Suprapubic skin (tissue), 4 donors: Measurements from ENCODE around the gene CCDC85A. TPM values are rescaled to one million over a fixed set of nuclear protein-coding genes. Genes with fewer than 3 reads are reported as not detected.

Experiments used
- DNase-seq, 2 donors: peaks; one replicate each; pipeline ENCODE4 v3.0.0-alpha.2; 2019; ENCODE audit warnings: low spot score in 2 of 2
- H3K27ac ChIP-seq: fragments of 200-600 bp; sonication (generic); one replicate; pipeline ENCODE4 v1.5.1; 2019
- H3K27me3 ChIP-seq: fragments of 200-600 bp; sonication (generic); one replicate; pipeline ENCODE4 v1.5.1; 2019
- H3K36me3 ChIP-seq: fragments of 200-600 bp; sonication (generic); one replicate; pipeline ENCODE4 v1.5.1; 2019
- H3K4me1 ChIP-seq: fragments of 200-600 bp; sonication (generic); one replicate; pipeline ENCODE4 v1.5.1; 2019
- H3K4me3 ChIP-seq: fragments of 200-600 bp; sonication (generic); one replicate; pipeline ENCODE4 v1.5.1; 2019; ENCODE audit warnings: mild to moderate bottlenecking
- H3K9me3 ChIP-seq: fragments of 200-600 bp; sonication (generic); one replicate; pipeline ENCODE4 v1.5.1; 2019
- CTCF ChIP-seq, 2 donors: fragments of 200-600 bp in 1 of 2; fragments of 450-650 bp in 1 of 2; sonication (generic) in 1 of 2; IDR thresholded peaks; one replicate each; pipeline ENCODE4 v1.5.1; 2016 to 2019; ENCODE audit warnings: antibody characterized with exemption in 2 of 2, mild to moderate bottlenecking in 1 of 2, moderate library complexity in 1 of 2
- EP300 ChIP-seq: sonication (generic); formaldehyde crosslinking; IDR thresholded peaks from one replicate; pipeline ENCODE4 v1.6.1; 2017; ENCODE audit warnings: antibody characterized with exemption
- POLR2A ChIP-seq, 2 donors: fragments of 450-650 bp; IDR thresholded peaks; one replicate each; pipeline ENCODE4 v1.6.1; 2017; ENCODE audit warnings: antibody characterized with exemption in 2 of 2, mild to moderate bottlenecking in 2 of 2, moderate library complexity in 2 of 2
- POLR2AphosphoS5 ChIP-seq, 3 donors: sonication (generic); formaldehyde crosslinking; IDR thresholded peaks; one replicate each; pipeline ENCODE4 v1.6.1; 2017; ENCODE audit warnings: antibody characterized with exemption in 3 of 3
- WGBS: methylation state at CpG from one replicate; pipeline ENCODE4 v1.1.5; 2018; 5-methylcytosine and 5-hydroxymethylcytosine counted together
- total RNA-seq, 4 donors: library from RNA; depleted of rRNA; stranded (reverse); fragments of >200 nt; gene quantifications; one replicate each; pipeline ENCODE4 v1.1.0, GENCODE V29; 2016

CCDC85A gene
- total RNA-seq, 4 donors from 2014 or later: 1.9 to 3.2 (median 2.5) TPM

- whole genome bisulfite sequencing: 86% methylated on average over 2 of the region's 2 CpGs
These were observed 103.1 kb downstream of the CCDC85A start for GRCh38 chr2:56286936-56287335.

GRCh38 chr2:56287508-56287907 lies 103.7 kb downstream of the CCDC85A start:
- no peak for TF ChIP-seq EP300
- no peak for TF ChIP-seq CTCF (IDR thresholded peaks at IDR 0.05)
- no peak for TF ChIP-seq POLR2AphosphoS5 (IDR thresholded peaks at IDR 0.05)
- no peak for TF ChIP-seq POLR2A (IDR thresholded peaks at IDR 0.05)
- H3K4me1 ChIP-seq: no peaks in the 10 kb centered on the region
- no peak for DNase-seq

More at GRCh38 chr2:56286936-56287335, 103.1 kb downstream of the CCDC85A start:
- H3K27ac ChIP-seq: no peak overlapping the region
- no peaks in the 10 kb centered on the region for H3K4me1 ChIP-seq
- no peak for TF ChIP-seq CTCF (IDR thresholded peaks at IDR 0.05)
- TF ChIP-seq POLR2AphosphoS5 (IDR thresholded peaks at IDR 0.05): no peak
- TF ChIP-seq POLR2A (IDR thresholded peaks at IDR 0.05): no peak
- TF ChIP-seq EP300: no peak
- H3K27me3 ChIP-seq: no peaks in the 10 kb centered on the region
- DNase-seq: no peak
- no peak overlapping the region for H3K4me3 ChIP-seq
- H3K9me3 ChIP-seq: no peaks in the 10 kb centered on the region
- H3K36me3 ChIP-seq: no peaks in the 10 kb centered on the region

GRCh38 chr2:56287974-56288373 lies 104.2 kb downstream of the CCDC85A start:
- H3K9me3 ChIP-seq: no peaks in the 10 kb centered on the region
- no peak overlapping the region for H3K27ac ChIP-seq
- H3K4me1 ChIP-seq: no peaks in the 10 kb centered on the region
- H3K36me3 ChIP-seq: no peaks in the 10 kb centered on the region
- no peaks in the 10 kb centered on the region for H3K27me3 ChIP-seq
- no peak for TF ChIP-seq EP300
- TF ChIP-seq POLR2AphosphoS5 (IDR thresholded peaks at IDR 0.05): no peak
- no peak for TF ChIP-seq POLR2A (IDR thresholded peaks at IDR 0.05)
- TF ChIP-seq CTCF (IDR thresholded peaks at IDR 0.05): no peak
- WGBS: 80% methylated on average over 2 of the region's 2 CpGs
- no peak for DNase-seq
- H3K4me3 ChIP-seq: no peak overlapping the region

More at GRCh38 chr2:56287508-56287907, 103.7 kb downstream of the CCDC85A start:
- H3K4me3 ChIP-seq: no peak overlapping the region
- H3K9me3 ChIP-seq: no peaks in the 10 kb centered on the region
- H3K36me3 ChIP-seq: no peaks in the 10 kb centered on the region
- H3K27me3 ChIP-seq: no peaks in the 10 kb centered on the region
- no peak overlapping the region for H3K27ac ChIP-seq

GRCh38 chr2:56288838-56289580 lies 105.2 kb downstream of the CCDC85A start:
- DNase-seq: no peak
- WGBS: 86% methylated on average over 2 of the region's 2 CpGs
- no peak for TF ChIP-seq EP300
- TF ChIP-seq POLR2A (IDR thresholded peaks at IDR 0.05): no peak
- Histone ChIP-seq H3K36me3 (no peaks in the 10 kb centered on the region), H3K27ac (no peak overlapping the region), H3K27me3 (no peaks in the 10 kb centered on the region), H3K9me3 (no peaks in the 10 kb centered on the region), H3K4me3 (no peak overlapping the region), H3K4me1 (no peaks in the 10 kb centered on the region)

GRCh38 chr2:56291711-56292110 lies 107.9 kb downstream of the CCDC85A start:
- Histone ChIP-seq H3K27me3 (no peaks in the 10 kb centered on the region), H3K36me3 (no peaks in the 10 kb centered on the region), H3K27ac (no peak overlapping the region), H3K4me1 (no peaks in the 10 kb centered on the region), H3K9me3 (no peaks in the 10 kb centered on the region), H3K4me3 (no peak overlapping the region)
- DNase-seq: no peak
- 93% methylated on average over 5 of the region's 5 CpGs for WGBS
- TF ChIP-seq EP300: no peak
- TF ChIP-seq POLR2A (IDR thresholded peaks at IDR 0.05): no peak
- TF ChIP-seq POLR2AphosphoS5 (IDR thresholded peaks at IDR 0.05): no peak
- no peak for TF ChIP-seq CTCF (IDR thresholded peaks at IDR 0.05)
